Loucy (cell line): ENCODE data around the gene DNAH14.

ENCODE experiments used
- H2AFZ ChIP-seq: fragments of 200-600 bp; sonication (generic); 2 replicates; pipeline ENCODE4 v1.6.0; 2016; ENCODE audit warnings: antibody characterized with exemption, mild to moderate bottlenecking, low read length, moderate library complexity
- H3F3A ChIP-seq: fragments of 200-600 bp; 2 replicates; pipeline ENCODE4 v1.6.0; 2016; ENCODE audit warnings: antibody characterized with exemption, low read depth, mild to moderate bottlenecking
- H3K27me3 ChIP-seq: fragments of 200-600 bp; sonication (generic); 2 replicates; pipeline ENCODE4 v1.6.1; 2014; ENCODE audit warnings: low read length, mild to moderate bottlenecking; ENCODE audit not compliant: insufficient read depth, poor library complexity, severe bottlenecking
- H3K36me3 ChIP-seq: fragments of 200-600 bp; sonication (generic); 2 replicates; pipeline ENCODE4 v1.6.1; 2016; ENCODE audit warnings: low read length; ENCODE audit not compliant: insufficient read depth
- H3K4me1 ChIP-seq: fragments of 200-600 bp; sonication (generic); 2 replicates; pipeline ENCODE4 v1.5.1; 2014; ENCODE audit warnings: low read length, mild to moderate bottlenecking; ENCODE audit not compliant: insufficient read depth, poor library complexity, severe bottlenecking
- H3K4me2 ChIP-seq: fragments of 200-600 bp; sonication (generic); 2 replicates; pipeline ENCODE4 v1.6.0; 2014; ENCODE audit warnings: antibody characterized with exemption, low read length, low read depth, mild to moderate bottlenecking; ENCODE audit not compliant: poor library complexity, severe bottlenecking
- H3K4me3 ChIP-seq: fragments of 200-600 bp; sonication (generic); 2 replicates; pipeline ENCODE4 v1.5.1; 2014; ENCODE audit warnings: low read length, mild to moderate bottlenecking, mixed read lengths; ENCODE audit not compliant: poor library complexity, severe bottlenecking
- H3K79me2 ChIP-seq: fragments of 200-600 bp; sonication (generic); 2 replicates; pipeline ENCODE4 v1.6.1; 2014; ENCODE audit warnings: low read length; ENCODE audit not compliant: insufficient read depth
- H3K9ac ChIP-seq: fragments of 200-600 bp; sonication (generic); 2 replicates; pipeline ENCODE4 v1.6.0; 2014; ENCODE audit warnings: mild to moderate bottlenecking, low read depth, low read length, moderate library complexity; ENCODE audit not compliant: poor library complexity, severe bottlenecking
- H3K9me2 ChIP-seq: fragments of 200-600 bp; sonication (generic); replicated peaks from 2 replicates; pipeline ENCODE4 v1.6.1; 2016; ENCODE audit warnings: low read depth, low read length, mixed read lengths
- H3K9me3 ChIP-seq: fragments of 200-600 bp; sonication (generic); 2 replicates; pipeline ENCODE4 v1.6.1; 2014; ENCODE audit warnings: mild to moderate bottlenecking, antibody characterized with exemption, low read length, low read depth; ENCODE audit not compliant: insufficient read depth
- H4K20me1 ChIP-seq: fragments of 200-600 bp; sonication (generic); 2 replicates; pipeline ENCODE4 v1.6.0; 2014; ENCODE audit warnings: antibody characterized with exemption, low read length, mild to moderate bottlenecking; ENCODE audit not compliant: insufficient read depth, poor library complexity, severe bottlenecking
- CTCF ChIP-seq: fragments of 200-600 bp; sonication (generic); conservative IDR thresholded peaks from 2 replicates; pipeline ENCODE4 v1.5.1; 2014; ENCODE audit warnings: mild to moderate bottlenecking, antibody characterized with exemption, low read length
- EZH2phosphoT487 ChIP-seq: fragments of 200-600 bp; IDR thresholded peaks from 2 replicates; pipeline ENCODE4 v1.6.1; 2018; ENCODE audit warnings: antibody characterized with exemption, mild to moderate bottlenecking, moderate library complexity, borderline replicate concordance

DNAH14 gene

GRCh38 chr1:225426395-225427234 is 497.1 kb downstream of the DNAH14 start:
- peaks cover 12% of the 10 kb centered on the region; the same call in 1 of the 2 replicates for H3K36me3 ChIP-seq
- H3K9me3 ChIP-seq: no peaks in the 10 kb centered on the region
- H3K27me3 ChIP-seq: peaks cover 7% of the 10 kb centered on the region
- peak overlapping the region; percentile 85 for H3K4me3 ChIP-seq
- H2AFZ ChIP-seq: no peak overlapping the region
- no peaks in the 10 kb centered on the region for H3K9me2 ChIP-seq
- H3K4me1 ChIP-seq: peaks cover 51% of the 10 kb centered on the region
- H3K4me2 ChIP-seq: peak overlapping the region; percentile 99
- peak overlapping the region; percentile 83 for H3K9ac ChIP-seq
- peaks cover 63% of the 10 kb centered on the region for H3K79me2 ChIP-seq
- TF ChIP-seq EZH2phosphoT487: no peak
- no peak for TF ChIP-seq CTCF
- H4K20me1 ChIP-seq: peaks cover 58% of the 10 kb centered on the region
- peaks cover 5% of the 10 kb centered on the region; the same call in 1 of the 2 replicates for H3F3A ChIP-seq

GRCh38 chr1:225427235-225428067 is 498.0 kb downstream of the DNAH14 start, which contains the start of gene LBR:
LBR (minus strand) TSS chr1:225428038; CDS start chr1:225424075, 3,963 bp downstream.
- Histone ChIP-seq H3K4me1 (peaks cover 42% of the 10 kb centered on the region), H3K9me2 (no peaks in the 10 kb centered on the region), H3K4me2 (peak within 1 kb of the TSS; percentile 99), H2AFZ (peak within 1 kb of the TSS; percentile 82), H3F3A (peaks cover 5% of the 10 kb centered on the region; the same call in 1 of the 2 replicates), H3K79me2 (peaks cover 55% of the 10 kb centered on the region), H3K9me3 (no peaks in the 10 kb centered on the region), H3K36me3 (peaks cover 4% of the 10 kb centered on the region; the same call in 1 of the 2 replicates), H3K27me3 (peaks cover 7% of the 10 kb centered on the region), H4K20me1 (peaks cover 49% of the 10 kb centered on the region), H3K4me3 (peak within 1 kb of the TSS; percentile 85), H3K9ac (peak within 1 kb of the TSS; percentile 86)
- no peak for TF ChIP-seq CTCF
- no peak for TF ChIP-seq EZH2phosphoT487

GRCh38 chr1:225428068-225428880 is 498.8 kb downstream of the DNAH14 start:
- H3K79me2 ChIP-seq: peaks cover 46% of the 10 kb centered on the region
- peak overlapping the region; percentile 86 for H3K9ac ChIP-seq
- no peaks in the 10 kb centered on the region for H3K9me3 ChIP-seq
- H3K4me2 ChIP-seq: peak overlapping the region; percentile 72
- H3K27me3 ChIP-seq: peaks cover 7% of the 10 kb centered on the region
- TF ChIP-seq EZH2phosphoT487 (no peak), CTCF (no peak)
- H4K20me1 ChIP-seq: peaks cover 41% of the 10 kb centered on the region
- H3K4me1 ChIP-seq: peaks cover 35% of the 10 kb centered on the region
- H2AFZ ChIP-seq: peak overlapping the region; percentile 82
- peaks cover 5% of the 10 kb centered on the region; the same call in 1 of the 2 replicates for H3F3A ChIP-seq
- H3K9me2 ChIP-seq: no peaks in the 10 kb centered on the region
- peak overlapping the region; percentile 85 for H3K4me3 ChIP-seq
- no peaks in the 10 kb centered on the region for H3K36me3 ChIP-seq
